ENCODE results near the gene SMPD3.

Gene SMPD3

DNA sequence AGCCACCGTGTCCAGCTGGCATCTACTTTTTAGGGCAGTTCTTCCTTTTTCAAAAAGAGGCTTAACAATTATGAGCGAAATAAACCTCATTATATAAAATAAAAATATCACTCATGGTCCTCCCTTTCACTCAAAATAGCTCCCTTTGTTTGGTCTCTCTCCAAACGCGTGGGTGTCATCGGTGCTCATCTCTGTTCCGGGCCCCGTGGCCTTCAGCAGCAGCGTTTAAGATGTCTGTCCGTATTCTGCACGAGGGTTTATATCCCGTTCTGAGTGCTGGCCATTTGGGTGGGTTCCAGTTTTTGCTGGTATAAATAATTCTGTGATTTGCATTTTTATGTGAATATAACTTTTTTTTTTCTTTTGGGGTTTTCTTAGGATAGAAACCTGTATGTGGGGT, 104.1 kb downstream of the SMPD3 start:
- no peak for TF ChIP-seq CTCF (IDR thresholded peaks at IDR 0.05; ENCODE audit: low read depth, low read length, missing control alignments)

DNA sequence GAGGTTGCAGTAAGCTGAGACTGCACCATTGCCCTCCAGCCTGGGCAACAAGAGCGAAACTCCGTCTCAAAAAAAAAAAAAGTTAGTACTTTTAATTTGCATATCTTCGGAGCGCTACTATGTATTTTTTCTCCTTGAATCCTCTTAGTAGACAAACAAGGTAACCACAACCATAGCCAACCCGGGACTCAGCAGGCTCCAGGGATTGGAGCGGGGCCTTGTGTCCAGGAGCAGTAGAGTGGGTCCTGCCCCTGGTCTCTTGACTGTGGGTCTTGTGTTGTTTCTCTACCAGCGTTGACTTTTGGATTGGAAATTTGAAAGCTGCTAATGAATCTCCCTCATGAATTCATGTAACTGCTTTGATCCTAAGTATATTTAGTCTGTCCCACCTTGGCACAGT, 105.2 kb downstream of the SMPD3 start:
- DNase-seq: no peak
- H3K36me3 ChIP-seq (replicated peaks): peaks cover 37% of the 10 kb centered on the region
- no peak overlapping the region for H3K27ac ChIP-seq
- no peak for TF ChIP-seq CTCF (IDR thresholded peaks at IDR 0.05; ENCODE audit: low read depth, low read length, missing control alignments)
- in situ Hi-C loops (cut with HindIII; ENCODE audit: low pct_ligation_motif_present, low sequenced_read_pairs): no loop called here
- no peaks in the 10 kb centered on the region for H3K27me3 ChIP-seq (replicated peaks)
- H3K4me3 ChIP-seq (ENCODE audit: low read depth, low read length): no peak overlapping the region

More for the DNA sequence above, 104.1 kb downstream of the SMPD3 start:
- in situ Hi-C loops (cut with HindIII; ENCODE audit: low pct_ligation_motif_present, low sequenced_read_pairs): no loop called here
- no peak overlapping the region for H3K4me3 ChIP-seq (ENCODE audit: low read depth, low read length)
- peaks cover 32% of the 10 kb centered on the region for H3K36me3 ChIP-seq (replicated peaks)
- H3K27ac ChIP-seq: no peak overlapping the region
- no peaks in the 10 kb centered on the region for H3K27me3 ChIP-seq (replicated peaks)
- no peak for DNase-seq

DNA sequence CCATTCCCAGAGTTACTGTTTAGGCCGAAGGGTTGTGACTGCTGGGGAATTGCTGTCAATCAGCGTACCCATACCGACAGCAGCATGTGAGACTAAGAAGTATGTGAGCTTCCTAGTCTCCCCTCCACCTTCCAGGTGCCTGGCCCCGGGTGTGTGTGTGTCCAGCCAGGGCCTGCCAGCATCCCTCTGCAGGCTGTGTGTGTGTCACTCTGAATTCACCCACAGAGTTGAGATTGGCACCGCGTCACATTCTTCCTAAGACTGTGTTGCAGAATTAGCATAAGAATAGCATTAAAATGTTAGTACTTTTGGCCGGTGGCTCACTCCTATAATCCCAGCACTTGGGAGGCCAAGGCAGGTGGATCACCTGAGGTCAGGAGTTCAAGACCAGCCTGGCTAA, 105.7 kb downstream of the SMPD3 start:
- in situ Hi-C loops (cut with HindIII; ENCODE audit: low pct_ligation_motif_present, low sequenced_read_pairs): no loop called here
- TF ChIP-seq CTCF (IDR thresholded peaks at IDR 0.05; ENCODE audit: low read depth, low read length, missing control alignments): no peak
- peaks cover 37% of the 10 kb centered on the region for H3K36me3 ChIP-seq (replicated peaks)

DNA sequence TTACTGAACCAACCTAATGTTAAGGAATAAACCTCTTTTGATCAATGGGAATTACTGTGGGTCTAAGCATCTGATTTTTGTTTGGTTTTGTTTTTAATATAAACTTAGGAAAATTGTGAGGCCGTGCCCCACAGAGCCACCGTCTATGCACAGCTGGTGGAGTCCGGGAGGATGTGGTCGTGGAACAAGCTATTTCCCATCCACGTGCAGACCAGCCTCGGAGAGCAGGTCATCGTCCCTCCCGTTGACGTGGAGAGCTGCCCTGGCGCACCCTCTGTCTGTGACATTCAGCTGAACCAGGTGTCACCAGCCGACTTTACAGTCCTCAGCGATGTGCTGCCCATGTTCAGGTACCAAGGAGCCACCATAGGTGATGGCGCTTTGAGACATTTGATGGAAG, 109.1 kb downstream of the SMPD3 start:
- H3K4me3 ChIP-seq (ENCODE audit: low read depth, low read length): no peak overlapping the region
- in situ Hi-C loops (cut with HindIII; ENCODE audit: low pct_ligation_motif_present, low sequenced_read_pairs): no loop called here

More for the DNA sequence above, 105.7 kb downstream of the SMPD3 start:
- no peaks in the 10 kb centered on the region for H3K27me3 ChIP-seq (replicated peaks)
- H3K27ac ChIP-seq: no peak overlapping the region
- no peak overlapping the region for H3K4me3 ChIP-seq (ENCODE audit: low read depth, low read length)
- no peak for DNase-seq

GRCh38 chr16:68338326-68339119, 109.8 kb downstream of the SMPD3 start:
- TF ChIP-seq CTCF (IDR thresholded peaks at IDR 0.05; ENCODE audit: low read depth, low read length, missing control alignments): no peak
- H3K27me3 ChIP-seq (replicated peaks): no peaks in the 10 kb centered on the region
- H3K36me3 ChIP-seq (replicated peaks): peaks cover 30% of the 10 kb centered on the region
- H3K4me3 ChIP-seq (ENCODE audit: low read depth, low read length): no peak overlapping the region
- DNase-seq: no peak
- no peak overlapping the region for H3K27ac ChIP-seq
- in situ Hi-C loops (cut with HindIII; ENCODE audit: low pct_ligation_motif_present, low sequenced_read_pairs): no loop called here

More for the DNA sequence above, 109.1 kb downstream of the SMPD3 start:
- Histone ChIP-seq H3K36me3 (replicated peaks) (peaks cover 32% of the 10 kb centered on the region), H3K27me3 (replicated peaks) (no peaks in the 10 kb centered on the region), H3K27ac (no peak overlapping the region)
- TF ChIP-seq CTCF (IDR thresholded peaks at IDR 0.05; ENCODE audit: low read depth, low read length, missing control alignments): no peak
- DNase-seq: no peak

DNA sequence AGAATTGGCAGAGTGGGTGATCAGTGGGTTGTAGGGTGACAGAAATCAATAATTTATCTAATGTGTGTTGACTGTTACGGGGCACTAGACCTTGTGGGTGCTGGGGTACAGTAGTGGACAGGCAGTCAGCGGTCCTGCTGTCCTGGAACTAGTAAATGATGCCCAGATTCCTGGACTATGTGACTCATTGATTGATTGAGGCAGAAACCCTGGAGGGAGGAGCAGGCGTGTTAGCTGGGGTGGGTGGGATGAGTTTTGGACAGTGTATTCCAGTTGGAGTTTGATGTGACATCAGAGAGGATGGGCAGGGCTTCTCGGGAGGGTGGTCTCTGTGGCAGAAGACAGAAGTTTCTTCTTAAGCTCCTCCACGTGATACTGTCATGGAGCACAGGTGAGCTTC, 113.1 kb downstream of the SMPD3 start:
- H3K4me3 ChIP-seq (ENCODE audit: low read depth, low read length): no peak overlapping the region

More for the DNA sequence above, 113.1 kb downstream of the SMPD3 start:
- no peak for DNase-seq
- Histone ChIP-seq H3K27ac (no peak overlapping the region), H3K36me3 (replicated peaks) (peaks cover 19% of the 10 kb centered on the region), H3K27me3 (replicated peaks) (no peaks in the 10 kb centered on the region)
- no peak for TF ChIP-seq CTCF (IDR thresholded peaks at IDR 0.05; ENCODE audit: low read depth, low read length, missing control alignments)
- in situ Hi-C loops (cut with HindIII; ENCODE audit: low pct_ligation_motif_present, low sequenced_read_pairs): no loop called here

Data from brain microvascular endothelial cell (primary cell).